Endothelial cell of umbilical vein (primary cell): ENCODE measurements around the gene HDAC4. TPM values are rescaled to one million over a fixed set of nuclear protein-coding genes. Genes with fewer than 3 reads are reported as not detected.

ENCODE experiments used
- BruUV-seq: library from RNA; stranded (reverse); fragments of 400-500 nt; replicated peaks from 2 replicates; lab custom pipeline; 2021; lab: Mats Ljungman, UMichigan
- CTCF ChIA-PET: fragments of 300-600, 350-600 bp; sonication (Branson Sonifier 250); formaldehyde crosslinking; loops from one replicate; lab custom pipeline; 2021; ENCODE audit warnings: antibody characterized with exemption, inconsistent platforms; lab: Charles Lee
- POLR2A ChIA-PET: fragments of 300-600, 350-600 bp; sonication (Branson Sonifier 250); formaldehyde crosslinking; loops from one replicate; lab custom pipeline; 2021; ENCODE audit warnings: antibody characterized with exemption, inconsistent platforms; lab: Charles Lee
- DNase-seq: peaks from one replicate; pipeline ENCODE4 v3.0.0-alpha.2; 2011; ENCODE audit warnings: low read depth, low spot score
- FAIRE-seq: peaks from 2 replicates; lab custom pipeline; 2011; peaks lifted over from hg19 to GRCh38; lab: Jason Lieb, UNC
- H2AFZ ChIP-seq: 2 replicates; pipeline ENCODE4 v1.6.0; 2012; ENCODE audit warnings: low read depth, low read length, control low read depth, inconsistent platforms
- H3K27ac ChIP-seq: 2 replicates; pipeline ENCODE4 v1.5.1; 2011; ENCODE audit warnings: low read depth, mild to moderate bottlenecking, control low read depth, low read length, moderate library complexity; ENCODE audit not compliant: insufficient read depth
- H3K27me3 ChIP-seq, 2 experiments: 2 replicates each; pipeline versions ENCODE4 v1.6.0 to v1.6.1; 2011; ENCODE audit warnings: low read length in 2 of 2, mixed read lengths in 1 of 2; ENCODE audit not compliant: control insufficient read depth in 2 of 2, insufficient read depth in 2 of 2
- H3K36me3 ChIP-seq, 2 experiments: 2 replicates in 1 of 2; 3 replicates in 1 of 2; pipeline ENCODE4 v1.5.1; 2011; ENCODE audit warnings: low read length in 2 of 2, mild to moderate bottlenecking in 1 of 2, moderate library complexity in 1 of 2; ENCODE audit not compliant: control insufficient read depth in 2 of 2, insufficient read depth in 2 of 2; ENCODE audit errors: extremely low read depth in 1 of 2
- H3K4me1 ChIP-seq: 3 replicates; pipeline ENCODE4 v1.5.1; 2011; ENCODE audit warnings: mild to moderate bottlenecking, low read length; ENCODE audit not compliant: control insufficient read depth, insufficient read depth; ENCODE audit errors: extremely low read depth
- H3K4me2 ChIP-seq: 2 replicates; pipeline ENCODE4 v1.6.1; 2011; ENCODE audit warnings: low read length, control low read depth, mixed read lengths; ENCODE audit not compliant: insufficient read depth
- H3K4me3 ChIP-seq, 3 experiments: fragments of 200-600 bp in 1 of 3; sonication (generic), shearing (Covaris generic) in 1 of 3; replicated peaks in 1 of 3; 2 replicates each; pipeline ENCODE4 v1.5.1; 2011 to 2016; ENCODE audit warnings: control low read depth in 3 of 3, low read length in 3 of 3, mild to moderate bottlenecking in 2 of 3, inconsistent platforms in 1 of 3, low read depth in 1 of 3, moderate library complexity in 1 of 3; ENCODE audit not compliant: insufficient read depth in 1 of 3
- H3K79me2 ChIP-seq: 2 replicates; pipeline ENCODE4 v1.6.0; 2012; ENCODE audit warnings: low read length, inconsistent platforms; ENCODE audit not compliant: control insufficient read depth, insufficient read depth
- H3K9ac ChIP-seq: replicated peaks from 2 replicates; pipeline ENCODE3; 2011; ENCODE audit warnings: low read length, control low read depth; ENCODE audit not compliant: insufficient read depth; ENCODE audit errors: extremely low read depth
- H3K9me1 ChIP-seq: replicated peaks from 3 replicates; pipeline ENCODE4 v1.6.0; 2011; ENCODE audit warnings: mild to moderate bottlenecking, low read length; ENCODE audit not compliant: control insufficient read depth, insufficient read depth; ENCODE audit errors: extremely low read depth
- H3K9me3 ChIP-seq: replicated peaks from 2 replicates; pipeline ENCODE4 v1.5.1; 2012; ENCODE audit warnings: low read length, inconsistent platforms; ENCODE audit not compliant: control insufficient read depth, insufficient read depth
- H4K20me1 ChIP-seq: replicated peaks from 2 replicates; pipeline ENCODE3; 2011; ENCODE audit warnings: mild to moderate bottlenecking, low read length; ENCODE audit not compliant: control insufficient read depth, insufficient read depth; ENCODE audit errors: extremely low read depth
- CTCF ChIP-seq, 2 donors: IDR thresholded peaks; 1 replicate in 1 of 2; 2 replicates in 1 of 2; pipeline ENCODE4 v1.5.1; 2011; ENCODE audit warnings: low read length in 2 of 2, mild to moderate bottlenecking in 2 of 2, moderate library complexity in 2 of 2, control low read depth in 1 of 2, inconsistent platforms in 1 of 2, low read depth in 1 of 2; ENCODE audit not compliant: insufficient read depth in 1 of 2; ENCODE audit errors: extremely low read depth in 1 of 2
- EZH2 ChIP-seq: IDR thresholded peaks from 2 replicates; pipeline ENCODE4 v1.6.1; 2012; ENCODE audit warnings: borderline replicate concordance, low read depth, mild to moderate bottlenecking, moderate library complexity, low read length, inconsistent platforms; ENCODE audit not compliant: severe bottlenecking
- FOS ChIP-seq: IDR thresholded peaks from 2 replicates; pipeline ENCODE4 v1.6.1; 2011; ENCODE audit warnings: mild to moderate bottlenecking, low read length, moderate library complexity, borderline replicate concordance; ENCODE audit not compliant: insufficient read depth
- GATA2 ChIP-seq: IDR thresholded peaks from 2 replicates; pipeline ENCODE4 v1.7.0; 2011; ENCODE audit warnings: low read depth, mild to moderate bottlenecking, moderate library complexity, mixed read lengths, low read length; ENCODE audit not compliant: insufficient read length, insufficient read depth
- JUN ChIP-seq: IDR thresholded peaks from 2 replicates; pipeline ENCODE4 v1.6.1; 2011; ENCODE audit warnings: borderline replicate concordance, low read depth; ENCODE audit not compliant: insufficient read length, insufficient read depth
- MAX ChIP-seq: IDR thresholded peaks from 2 replicates; pipeline ENCODE4 v1.6.1; 2011; ENCODE audit not compliant: insufficient read depth, insufficient read length
- MYC ChIP-seq: IDR thresholded peaks from one replicate; pipeline ENCODE4 v1.6.1; 2011; ENCODE audit warnings: mild to moderate bottlenecking, low read depth, low read length
- POLR2A ChIP-seq: IDR thresholded peaks from 2 replicates; pipeline ENCODE4 v1.6.1; 2012; ENCODE audit warnings: low read depth, mild to moderate bottlenecking, control low read depth, low read length
- POLR2AphosphoS5 ChIP-seq: IDR thresholded peaks from 2 replicates; pipeline ENCODE4 v1.6.1; 2012; ENCODE audit warnings: low read depth, mild to moderate bottlenecking, control low read depth, low read length, moderate library complexity; ENCODE audit not compliant: insufficient read depth
- dilution Hi-C: fragments of 300-500 bp; cut with MboI; formaldehyde crosslinking; loops from one replicate; pipeline ENCODE4 v1.15.0; 2019; ENCODE audit warnings: low sequenced_read_pairs; ENCODE audit not compliant: extremely low pct_ligation_motif_present
- intact Hi-C: fragments of 100-400 bp; cut with micrococcal nuclease; formaldehyde crosslinking; loops from one replicate; pipeline ENCODE4 v1.10.0; 2022
- polyA plus RNA-seq, 4 experiments: library from polyadenylated mRNA; depleted of rRNA in 3 of 4; stranded (reverse) in 3 of 4; unstranded in 1 of 4; fragments of >200 nt; gene quantifications; 2 replicates each; pipeline versions ENCODE4 v1.2.1 to v1.2.3, GENCODE V29; 2011 to 2012; ENCODE audit warnings: missing spikeins in 1 of 4
- total RNA-seq: library from RNA; stranded (reverse); gene quantifications from 2 replicates; pipeline ENCODE4 v1.2.3, GENCODE V29; 2021

The HDAC4 gene
- total and polyA plus RNA-seq, 2 donors (not counting 3 experiments of a cell fraction or from before 2014, with no cell fraction given): 13.4 to 33.0 TPM

GRCh38 chr2:239114119-239114581 is 286.7 kb downstream of the HDAC4 start:
- POLR2A ChIA-PET: no interaction called here
- Histone ChIP-seq H3K36me3 (no peaks in the 10 kb centered on the region), H3K4me3 (no peak overlapping the region), H3K79me2 (no peaks in the 10 kb centered on the region), H3K9me1 (no peaks in the 10 kb centered on the region), H3K4me1 (peaks cover 3% of the 10 kb centered on the region), H3K27ac (no peak overlapping the region), H3K27me3 (no peaks in the 10 kb centered on the region), H3K4me2 (no peak overlapping the region), H3K9ac (no peak overlapping the region), H2AFZ (no peak overlapping the region), H4K20me1 (no peaks in the 10 kb centered on the region), H3K9me3 (no peaks in the 10 kb centered on the region)
- FAIRE-seq (peak; percentile 24), DNase-seq (peak; percentile 34)
- dilution Hi-C loops: no loop called here
- CTCF ChIA-PET: interaction anchor here (0.9 kb wide), 1 partner anchor 30 kb away, joined by 3 read pairs; no protein-coding TSS in a partner anchor
- intact Hi-C loops: no loop called here
- no TSS peak for BruUV-seq
- TF ChIP-seq GATA2 (no peak), CTCF (IDR thresholded peaks at IDR 0.05; ENCODE audit: extremely low read depth in 1 of 2, insufficient read depth in 1 of 2, low read depth in 1 of 2, low read length in 2 of 2) (no peak), POLR2A (no peak)

GRCh38 chr2:239113615-239114014 is 287.2 kb downstream of the HDAC4 start:
- dilution Hi-C loops: no loop called here
- Histone ChIP-seq H3K9me1 (no peaks in the 10 kb centered on the region), H3K4me3 (no peak overlapping the region), H3K4me2 (no peak overlapping the region), H3K27me3 (no peaks in the 10 kb centered on the region), H2AFZ (no peak overlapping the region), H3K4me1 (peaks cover 3% of the 10 kb centered on the region), H3K79me2 (no peaks in the 10 kb centered on the region), H4K20me1 (no peaks in the 10 kb centered on the region), H3K27ac (no peak overlapping the region), H3K36me3 (no peaks in the 10 kb centered on the region), H3K9me3 (no peaks in the 10 kb centered on the region), H3K9ac (no peak overlapping the region)
- intact Hi-C loops: no loop called here
- POLR2A ChIA-PET: no interaction called here
- FAIRE-seq (no peak), DNase-seq (no peak)
- CTCF ChIA-PET: interaction anchor here (0.9 to 1.6 kb wide), 2 partner anchors 30 kb away, joined by 3 to 6 read pairs; no protein-coding TSS in a partner anchor
- TF ChIP-seq MAX (no peak), GATA2 (no peak), MYC (no peak), CTCF (IDR thresholded peaks at IDR 0.05; ENCODE audit: extremely low read depth in 1 of 2, insufficient read depth in 1 of 2, low read depth in 1 of 2, low read length in 2 of 2) (no peak), POLR2A (no peak), JUN (no peak), FOS (no peak), EZH2 (no peak), POLR2AphosphoS5 (no peak)
- BruUV-seq: no TSS peak
